SK-N-SH treated with all-trans-retinoic acid at 6 μM for 48 hours (cell line): ENCODE results near the gene WDR5.

Experiments used
- ATAC-seq: fragments of 200-7000 bp; cut with Tn5 transposase; 3 replicates; pipeline ENCODE4 v1.9.1; 2020; ENCODE audit warnings: mild to moderate bottlenecking, moderate library complexity
- ARNTL ChIP-seq: fragments of 450-650 bp; formaldehyde crosslinking; IDR thresholded peaks from 2 replicates; pipeline ENCODE4 v1.5.0; 2020; ENCODE audit warnings: low read depth, mild to moderate bottlenecking, moderate library complexity, borderline replicate concordance
- CSDC2 ChIP-seq: fragments of 250-450 bp; sonication (Bioruptor Pico); IDR thresholded peaks from 2 replicates; pipeline ENCODE4 v1.5.0; 2020; ENCODE audit warnings: mild to moderate bottlenecking, moderate library complexity
- ESRRG ChIP-seq: fragments of 250-450 bp; sonication (Bioruptor Pico); IDR thresholded peaks from 2 replicates; pipeline ENCODE4 v1.6.1; 2021; ENCODE audit warnings: mild to moderate bottlenecking
- GLIS3 ChIP-seq: fragments of 250-450 bp; sonication (Bioruptor Pico); IDR thresholded peaks from 2 replicates; pipeline ENCODE4 v1.5.0; 2020; ENCODE audit warnings: mild to moderate bottlenecking, moderate library complexity
- ISL1 ChIP-seq: fragments of 250-450 bp; sonication (Bioruptor Pico); IDR thresholded peaks from 2 replicates; pipeline ENCODE4 v2.1.2; 2022; ENCODE audit warnings: mild to moderate bottlenecking, moderate library complexity
- PPARA ChIP-seq: fragments of 250-450 bp; sonication (Bioruptor Pico); IDR thresholded peaks from 2 replicates; pipeline ENCODE4 v1.5.0; 2020; ENCODE audit warnings: mild to moderate bottlenecking, borderline replicate concordance
- RARB ChIP-seq: fragments of 250-450 bp; sonication (Bioruptor Pico); IDR thresholded peaks from 2 replicates; pipeline ENCODE4 v1.8.0; 2021; ENCODE audit warnings: mild to moderate bottlenecking, moderate library complexity
- TCF4 ChIP-seq: fragments of 250-450 bp; sonication (Bioruptor Pico); IDR thresholded peaks from 2 replicates; pipeline ENCODE4 v1.8.0; 2021; ENCODE audit warnings: mild to moderate bottlenecking, moderate library complexity, borderline replicate concordance
- TOX ChIP-seq: fragments of 250-450 bp; sonication (Bioruptor Pico); IDR thresholded peaks from 2 replicates; pipeline ENCODE4 v1.8.0; 2021; ENCODE audit warnings: mild to moderate bottlenecking, moderate library complexity, borderline replicate concordance
- ZC3H10 ChIP-seq: fragments of 250-450 bp; sonication (Bioruptor Pico); IDR thresholded peaks from 2 replicates; pipeline ENCODE4 v1.5.1; 2021; ENCODE audit warnings: mild to moderate bottlenecking, moderate library complexity
- ZFP3 ChIP-seq: fragments of 250-450 bp; sonication (Bioruptor Pico); IDR thresholded peaks from 2 replicates; pipeline ENCODE4 v1.5.0; 2020; ENCODE audit warnings: mild to moderate bottlenecking, moderate library complexity
- ZFP30 ChIP-seq: fragments of 450-650 bp; formaldehyde crosslinking; IDR thresholded peaks from 2 replicates; pipeline ENCODE4 v1.5.0; 2022; ENCODE audit warnings: mild to moderate bottlenecking, moderate library complexity
- ZNF565 ChIP-seq: fragments of 450-650 bp; formaldehyde crosslinking; conservative IDR thresholded peaks from 2 replicates; pipeline ENCODE4 v1.5.0; 2020; ENCODE audit warnings: low read depth, mild to moderate bottlenecking, moderate library complexity
- ZNF70 ChIP-seq: fragments of 450-650 bp; formaldehyde crosslinking; IDR thresholded peaks from 2 replicates; pipeline ENCODE4 v1.5.0; 2020; ENCODE audit warnings: mild to moderate bottlenecking, moderate library complexity
- ZNF8 ChIP-seq: fragments of 450-650 bp; formaldehyde crosslinking; IDR thresholded peaks from 2 replicates; pipeline ENCODE4 v1.5.0; 2020; ENCODE audit warnings: mild to moderate bottlenecking, moderate library complexity
- TF ChIP-seq, protein P1 (sequence below): fragments of 250-450 bp; sonication (Bioruptor Pico); IDR thresholded peaks from 2 replicates; pipeline ENCODE4 v1.5.1; 2020; ENCODE audit warnings: low read depth, mild to moderate bottlenecking, moderate library complexity
- TF ChIP-seq, protein P2 (sequence below): fragments of 250-450 bp; sonication (Bioruptor Pico); IDR thresholded peaks from 2 replicates; pipeline ENCODE4 v1.8.0; 2020; ENCODE audit warnings: mild to moderate bottlenecking, moderate library complexity, borderline replicate concordance
- TF ChIP-seq, protein P3 (sequence below): fragments of 250-450 bp; sonication (Bioruptor Pico); IDR thresholded peaks from 2 replicates; pipeline ENCODE4 v1.5.0; 2020; ENCODE audit warnings: mild to moderate bottlenecking, moderate library complexity
- TF ChIP-seq, protein P4 (sequence below): fragments of 250-450 bp; sonication (Bioruptor Pico); IDR thresholded peaks from 2 replicates; pipeline ENCODE4 v1.5.1; 2021; ENCODE audit warnings: mild to moderate bottlenecking, moderate library complexity

WDR5 gene

DNA sequence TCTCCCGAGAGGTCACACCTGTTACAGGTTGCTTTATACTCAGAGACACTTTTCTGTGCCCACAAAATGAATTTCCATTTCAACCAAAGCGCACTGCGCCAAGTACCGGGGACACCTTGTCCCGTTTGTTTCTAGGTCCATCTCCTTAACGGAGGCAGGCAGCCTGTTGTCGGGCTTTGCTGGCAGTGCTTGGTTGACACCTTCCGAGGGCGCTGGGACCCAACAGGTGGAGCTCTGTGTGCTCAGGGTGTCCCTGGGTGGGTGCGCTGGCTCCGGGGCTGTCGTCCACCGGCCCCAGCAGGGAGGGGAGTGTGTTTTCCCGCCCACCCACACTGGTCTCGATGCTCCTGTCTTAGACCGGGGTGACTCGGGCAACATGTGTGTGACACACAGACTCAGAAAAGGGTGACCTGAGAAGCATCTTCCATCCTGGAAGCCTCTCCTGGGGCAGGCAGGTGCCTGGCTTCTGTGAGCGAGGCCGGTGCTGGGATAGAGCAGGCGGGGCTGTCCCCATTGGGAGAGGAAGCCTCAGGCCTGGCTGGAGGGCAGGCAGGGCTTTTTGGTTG is 20.0 kb downstream of the WDR5 start:
- no peak for ATAC-seq
- no peak for TF ChIP-seq ZFP30
- no peak for TF ChIP-seq TCF4 (CRISPR knock-in tag)
- TF ChIP-seq ESRRG (CRISPR knock-in tag), result no peak
- TF ChIP-seq ARNTL (CRISPR knock-in tag), result no peak
- TF ChIP-seq ZNF8 (CRISPR knock-in tag), result no peak
- TF ChIP-seq ZNF565, result no peak
- no peak for TF ChIP-seq RARB (CRISPR knock-in tag)
- TF ChIP-seq ZFP3 (CRISPR knock-in tag), result no peak
- TF ChIP-seq, protein P1, sequence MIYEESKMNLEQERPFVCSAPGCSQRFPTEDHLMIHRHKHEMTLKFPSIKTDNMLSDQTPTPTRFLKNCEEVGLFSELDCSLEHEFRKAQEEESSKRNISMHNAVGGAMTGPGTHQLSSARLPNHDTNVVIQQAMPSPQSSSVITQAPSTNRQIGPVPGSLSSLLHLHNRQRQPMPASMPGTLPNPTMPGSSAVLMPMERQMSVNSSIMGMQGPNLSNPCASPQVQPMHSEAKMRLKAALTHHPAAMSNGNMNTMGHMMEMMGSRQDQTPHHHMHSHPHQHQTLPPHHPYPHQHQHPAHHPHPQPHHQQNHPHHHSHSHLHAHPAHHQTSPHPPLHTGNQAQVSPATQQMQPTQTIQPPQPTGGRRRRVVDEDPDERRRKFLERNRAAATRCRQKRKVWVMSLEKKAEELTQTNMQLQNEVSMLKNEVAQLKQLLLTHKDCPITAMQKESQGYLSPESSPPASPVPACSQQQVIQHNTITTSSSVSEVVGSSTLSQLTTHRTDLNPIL, result no peak
- TF ChIP-seq, protein P2, sequence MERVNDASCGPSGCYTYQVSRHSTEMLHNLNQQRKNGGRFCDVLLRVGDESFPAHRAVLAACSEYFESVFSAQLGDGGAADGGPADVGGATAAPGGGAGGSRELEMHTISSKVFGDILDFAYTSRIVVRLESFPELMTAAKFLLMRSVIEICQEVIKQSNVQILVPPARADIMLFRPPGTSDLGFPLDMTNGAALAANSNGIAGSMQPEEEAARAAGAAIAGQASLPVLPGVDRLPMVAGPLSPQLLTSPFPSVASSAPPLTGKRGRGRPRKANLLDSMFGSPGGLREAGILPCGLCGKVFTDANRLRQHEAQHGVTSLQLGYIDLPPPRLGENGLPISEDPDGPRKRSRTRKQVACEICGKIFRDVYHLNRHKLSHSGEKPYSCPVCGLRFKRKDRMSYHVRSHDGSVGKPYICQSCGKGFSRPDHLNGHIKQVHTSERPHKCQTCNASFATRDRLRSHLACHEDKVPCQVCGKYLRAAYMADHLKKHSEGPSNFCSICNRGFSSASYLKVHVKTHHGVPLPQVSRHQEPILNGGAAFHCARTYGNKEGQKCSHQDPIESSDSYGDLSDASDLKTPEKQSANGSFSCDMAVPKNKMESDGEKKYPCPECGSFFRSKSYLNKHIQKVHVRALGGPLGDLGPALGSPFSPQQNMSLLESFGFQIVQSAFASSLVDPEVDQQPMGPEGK (CRISPR knock-in tag), result no peak

DNA sequence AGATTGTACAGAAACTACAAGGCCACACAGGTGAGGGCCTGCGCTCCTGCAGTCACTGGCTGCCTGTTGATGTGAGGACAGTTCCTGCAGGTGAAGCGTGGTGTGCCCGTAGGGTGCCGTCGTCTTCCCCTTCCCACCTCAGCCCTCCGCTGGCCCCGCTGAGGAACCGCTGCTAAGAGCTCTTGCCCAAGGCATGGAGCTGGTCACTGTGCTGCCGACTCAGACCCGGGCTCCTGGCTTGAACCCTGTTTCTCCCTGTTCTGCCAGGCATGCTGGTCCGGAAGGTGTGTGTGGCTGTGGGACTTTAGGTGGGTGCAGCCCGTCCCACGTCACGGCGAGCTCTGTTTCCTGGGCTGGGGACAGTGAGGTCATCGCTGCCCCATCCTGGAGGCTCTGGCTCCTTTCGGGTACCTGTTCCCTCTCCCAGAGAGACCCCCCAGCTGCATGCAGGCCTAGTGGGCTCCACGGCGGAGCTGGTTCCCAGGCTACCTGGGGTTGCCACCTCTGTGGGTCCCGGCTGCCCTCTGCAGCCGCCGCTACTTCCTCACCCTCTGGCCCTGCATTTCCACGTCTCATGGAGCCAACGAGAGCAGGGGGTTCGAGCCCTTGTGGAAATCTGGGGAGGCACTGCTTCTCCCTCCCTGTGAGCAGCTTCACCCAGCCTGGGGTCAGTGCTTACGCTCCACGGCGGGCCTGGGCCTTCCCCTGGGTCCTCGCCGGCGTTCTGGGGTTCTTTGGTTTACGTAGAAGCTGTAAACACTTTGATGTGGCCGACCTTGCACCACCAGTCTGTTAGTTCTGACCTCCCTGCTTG is 20.9 kb downstream of the WDR5 start:
- TF ChIP-seq PPARA (CRISPR knock-in tag), result no peak
- no peak for TF ChIP-seq ESRRG (CRISPR knock-in tag)
- no peak for TF ChIP-seq ZNF70 (CRISPR knock-in tag)
- TF ChIP-seq ZC3H10 (CRISPR knock-in tag), result no peak
- no peak for TF ChIP-seq GLIS3
- TF ChIP-seq TCF4 (CRISPR knock-in tag), result no peak
- TF ChIP-seq CSDC2, result no peak
- TF ChIP-seq, protein P2 (CRISPR knock-in tag), result no peak
- TF ChIP-seq, protein P3, sequence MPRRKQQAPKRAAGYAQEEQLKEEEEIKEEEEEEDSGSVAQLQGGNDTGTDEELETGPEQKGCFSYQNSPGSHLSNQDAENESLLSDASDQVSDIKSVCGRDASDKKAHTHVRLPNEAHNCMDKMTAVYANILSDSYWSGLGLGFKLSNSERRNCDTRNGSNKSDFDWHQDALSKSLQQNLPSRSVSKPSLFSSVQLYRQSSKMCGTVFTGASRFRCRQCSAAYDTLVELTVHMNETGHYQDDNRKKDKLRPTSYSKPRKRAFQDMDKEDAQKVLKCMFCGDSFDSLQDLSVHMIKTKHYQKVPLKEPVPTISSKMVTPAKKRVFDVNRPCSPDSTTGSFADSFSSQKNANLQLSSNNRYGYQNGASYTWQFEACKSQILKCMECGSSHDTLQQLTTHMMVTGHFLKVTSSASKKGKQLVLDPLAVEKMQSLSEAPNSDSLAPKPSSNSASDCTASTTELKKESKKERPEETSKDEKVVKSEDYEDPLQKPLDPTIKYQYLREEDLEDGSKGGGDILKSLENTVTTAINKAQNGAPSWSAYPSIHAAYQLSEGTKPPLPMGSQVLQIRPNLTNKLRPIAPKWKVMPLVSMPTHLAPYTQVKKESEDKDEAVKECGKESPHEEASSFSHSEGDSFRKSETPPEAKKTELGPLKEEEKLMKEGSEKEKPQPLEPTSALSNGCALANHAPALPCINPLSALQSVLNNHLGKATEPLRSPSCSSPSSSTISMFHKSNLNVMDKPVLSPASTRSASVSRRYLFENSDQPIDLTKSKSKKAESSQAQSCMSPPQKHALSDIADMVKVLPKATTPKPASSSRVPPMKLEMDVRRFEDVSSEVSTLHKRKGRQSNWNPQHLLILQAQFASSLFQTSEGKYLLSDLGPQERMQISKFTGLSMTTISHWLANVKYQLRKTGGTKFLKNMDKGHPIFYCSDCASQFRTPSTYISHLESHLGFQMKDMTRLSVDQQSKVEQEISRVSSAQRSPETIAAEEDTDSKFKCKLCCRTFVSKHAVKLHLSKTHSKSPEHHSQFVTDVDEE (CRISPR knock-in tag), result no peak
- no peak for TF ChIP-seq ISL1 (CRISPR knock-in tag)
- TF ChIP-seq TOX, result no peak
- ATAC-seq, result no peak

DNA sequence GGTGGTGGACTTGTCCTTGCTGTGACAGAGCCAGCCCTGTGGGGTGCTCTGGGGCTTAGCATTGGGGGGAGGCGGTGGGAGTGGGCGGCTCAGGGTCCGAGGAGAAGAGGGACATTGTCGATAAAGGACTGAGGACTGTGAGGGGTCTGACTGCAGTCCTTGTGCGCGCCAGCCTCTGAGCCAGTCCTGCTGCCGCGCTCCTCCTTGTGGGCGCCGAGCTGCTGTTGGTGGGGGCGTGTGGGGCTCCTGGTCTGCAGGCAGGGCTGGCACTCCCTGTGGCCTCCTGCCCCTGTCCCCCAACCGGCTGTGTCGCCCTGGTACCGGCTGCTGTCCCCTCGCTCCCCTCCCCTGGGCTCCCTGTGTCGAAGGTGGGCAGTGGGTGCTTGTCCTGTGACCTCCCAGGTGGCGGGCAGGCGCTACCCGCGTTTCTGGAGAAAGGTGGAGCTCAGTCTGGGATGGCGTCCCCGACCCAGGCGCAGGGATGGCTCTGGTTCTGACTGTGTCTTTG is 21.6 kb downstream of the WDR5 start:
- no peak for ATAC-seq
- TF ChIP-seq, protein P4, sequence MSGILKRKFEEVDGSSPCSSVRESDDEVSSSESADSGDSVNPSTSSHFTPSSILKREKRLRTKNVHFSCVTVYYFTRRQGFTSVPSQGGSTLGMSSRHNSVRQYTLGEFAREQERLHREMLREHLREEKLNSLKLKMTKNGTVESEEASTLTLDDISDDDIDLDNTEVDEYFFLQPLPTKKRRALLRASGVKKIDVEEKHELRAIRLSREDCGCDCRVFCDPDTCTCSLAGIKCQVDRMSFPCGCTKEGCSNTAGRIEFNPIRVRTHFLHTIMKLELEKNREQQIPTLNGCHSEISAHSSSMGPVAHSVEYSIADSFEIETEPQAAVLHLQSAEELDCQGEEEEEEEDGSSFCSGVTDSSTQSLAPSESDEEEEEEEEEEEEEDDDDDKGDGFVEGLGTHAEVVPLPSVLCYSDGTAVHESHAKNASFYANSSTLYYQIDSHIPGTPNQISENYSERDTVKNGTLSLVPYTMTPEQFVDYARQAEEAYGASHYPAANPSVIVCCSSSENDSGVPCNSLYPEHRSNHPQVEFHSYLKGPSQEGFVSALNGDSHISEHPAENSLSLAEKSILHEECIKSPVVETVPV (CRISPR knock-in tag), result no peak
- TF ChIP-seq CSDC2 (no peak), PPARA (CRISPR knock-in tag) (no peak), ZNF70 (CRISPR knock-in tag) (no peak), RARB (CRISPR knock-in tag) (no peak)
